ENCODE data around the gene NXPE3.

The NXPE3 gene

DNA sequence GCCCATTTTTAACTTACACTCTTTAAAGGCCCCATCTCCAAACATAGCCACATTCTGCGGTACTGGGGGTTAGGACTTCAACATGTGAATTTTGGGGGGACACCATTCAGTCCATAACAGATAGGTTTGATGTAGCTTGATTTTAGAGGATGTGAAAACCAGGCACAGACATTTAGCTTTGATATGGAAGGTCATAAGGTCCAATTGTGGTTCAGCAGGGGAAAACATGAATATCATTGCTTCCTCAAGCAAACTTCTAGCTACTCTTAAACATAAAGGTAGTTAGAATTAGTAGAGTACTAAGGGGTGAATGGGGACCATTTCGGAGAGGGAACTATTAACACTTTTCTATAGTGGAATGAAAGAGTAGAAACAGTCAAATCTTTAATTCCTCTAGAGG lies 56.7 kb downstream of the NXPE3 start:
- Histone ChIP-seq H3K27me3 (ENCODE audit: control insufficient read depth, insufficient read depth, low read length) (no peaks in the 10 kb centered on the region), H3K9me3 (ENCODE audit: control insufficient read depth, insufficient read depth, low read length) (no peaks in the 10 kb centered on the region), H3K4me1 (ENCODE audit: control insufficient read depth, insufficient read depth, low read length) (no peaks in the 10 kb centered on the region), H3K9ac (ENCODE audit: low read depth, low read length) (no peak overlapping the region), H3K4me3 (ENCODE audit: low read depth, low read length) (no peak overlapping the region), H3K36me3 (ENCODE audit: control insufficient read depth, insufficient read depth, low read length) (no peaks in the 10 kb centered on the region)

DNA sequence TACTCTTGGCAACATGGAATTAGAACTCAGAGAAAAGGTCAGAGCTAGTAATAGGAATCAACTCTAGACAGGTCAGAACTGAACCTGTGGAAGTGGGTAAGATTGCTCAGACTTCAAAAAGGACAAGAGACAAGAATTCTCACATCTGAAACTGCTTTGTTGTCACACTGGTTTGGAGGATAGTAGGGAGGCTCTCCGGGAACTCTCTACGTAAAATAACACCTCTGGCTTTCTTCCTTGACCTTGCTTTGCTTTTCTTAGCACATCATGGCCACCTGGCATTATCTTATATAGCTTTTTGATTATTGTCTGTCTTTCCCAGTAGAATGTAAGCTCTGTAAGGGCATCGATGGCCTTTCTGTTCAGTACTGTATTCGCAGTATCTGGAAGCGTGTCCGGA lies 57.1 kb downstream of the NXPE3 start:
- no peaks in the 10 kb centered on the region for H3K36me3 ChIP-seq (ENCODE audit: control insufficient read depth, insufficient read depth, low read length)
- H3K4me1 ChIP-seq (ENCODE audit: control insufficient read depth, insufficient read depth, low read length): no peaks in the 10 kb centered on the region
- no peaks in the 10 kb centered on the region for H3K27me3 ChIP-seq (ENCODE audit: control insufficient read depth, insufficient read depth, low read length)
- no peak overlapping the region for H3K4me3 ChIP-seq (ENCODE audit: low read depth, low read length)
- no peak overlapping the region for H3K9ac ChIP-seq (ENCODE audit: low read depth, low read length)
- H3K9me3 ChIP-seq (ENCODE audit: control insufficient read depth, insufficient read depth, low read length): no peaks in the 10 kb centered on the region

DNA sequence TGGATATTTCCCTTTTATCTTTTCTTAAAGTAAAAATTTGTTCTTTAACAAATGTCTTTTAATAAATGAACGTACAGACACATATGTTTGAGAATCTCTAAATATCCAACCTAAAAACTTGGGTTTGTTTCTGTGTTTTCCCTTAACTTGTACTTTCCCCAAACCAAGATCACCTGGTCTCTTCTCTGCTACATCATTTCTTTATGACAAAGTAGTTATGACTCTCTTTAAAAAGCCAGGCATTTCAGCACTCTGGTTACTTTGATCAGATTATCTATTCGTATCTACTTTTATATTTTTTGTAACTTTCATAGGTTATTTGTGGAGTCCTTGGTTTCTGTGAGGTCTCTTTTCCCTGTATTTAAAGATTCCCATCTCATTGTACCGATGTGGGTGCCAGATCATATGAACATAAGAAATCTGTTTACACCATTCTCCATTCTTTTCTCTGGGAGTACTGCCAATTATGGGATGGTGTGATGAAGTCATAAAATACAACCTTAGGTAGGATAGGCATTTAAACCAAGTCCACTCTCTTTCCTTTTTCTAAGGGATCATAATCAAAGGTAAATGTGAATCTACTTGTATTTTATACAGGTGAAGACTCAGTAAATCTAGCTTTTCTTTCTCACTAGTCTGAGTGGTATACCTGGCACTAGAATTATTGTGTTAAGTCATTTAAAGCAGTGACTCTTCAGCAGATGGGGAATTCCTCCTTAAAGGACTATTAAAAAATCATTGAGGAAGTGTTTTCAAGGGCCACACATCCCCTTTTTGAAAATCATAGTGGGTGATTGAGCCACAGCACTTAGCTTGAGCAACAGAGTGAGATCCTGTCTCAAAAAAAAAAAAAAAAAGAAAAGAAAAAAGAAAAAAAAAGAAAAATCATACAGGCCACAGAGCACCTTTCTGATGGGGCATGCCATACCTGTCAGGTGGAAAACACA lies 57.9 kb downstream of the NXPE3 start:
- Histone ChIP-seq H3K9me3 (ENCODE audit: control insufficient read depth, insufficient read depth, low read length) (no peaks in the 10 kb centered on the region), H3K4me3 (ENCODE audit: low read depth, low read length) (no peak overlapping the region), H3K36me3 (ENCODE audit: control insufficient read depth, insufficient read depth, low read length) (no peaks in the 10 kb centered on the region), H3K4me1 (ENCODE audit: control insufficient read depth, insufficient read depth, low read length) (peaks cover 4% of the 10 kb centered on the region), H3K9ac (ENCODE audit: low read depth, low read length) (no peak overlapping the region), H3K27me3 (ENCODE audit: control insufficient read depth, insufficient read depth, low read length) (no peaks in the 10 kb centered on the region)

DNA sequence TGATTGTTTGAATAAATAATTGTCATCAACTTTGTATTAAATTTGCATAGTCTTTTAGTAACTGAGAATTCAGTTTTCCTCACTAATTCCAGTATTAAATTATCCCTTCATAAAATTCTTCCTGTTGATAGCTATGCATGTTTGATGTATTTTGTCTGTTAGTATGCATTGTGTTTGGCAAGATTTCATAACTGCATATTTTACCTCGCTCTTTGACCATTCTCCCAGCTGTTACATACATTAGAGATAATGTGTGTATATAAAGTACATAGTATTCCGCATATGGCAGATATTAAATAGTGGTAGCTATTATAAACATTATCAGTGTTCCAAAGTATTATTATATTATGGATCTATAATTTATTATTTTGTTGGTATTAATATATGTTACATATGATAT lies 59.7 kb downstream of the NXPE3 start:
- Histone ChIP-seq H3K27me3 (ENCODE audit: control insufficient read depth, insufficient read depth, low read length) (no peaks in the 10 kb centered on the region), H3K9ac (ENCODE audit: low read depth, low read length) (no peak overlapping the region), H3K4me3 (ENCODE audit: low read depth, low read length) (no peak overlapping the region), H3K9me3 (ENCODE audit: control insufficient read depth, insufficient read depth, low read length) (no peaks in the 10 kb centered on the region), H3K4me1 (ENCODE audit: control insufficient read depth, insufficient read depth, low read length) (peaks cover 7% of the 10 kb centered on the region), H3K36me3 (ENCODE audit: control insufficient read depth, insufficient read depth, low read length) (no peaks in the 10 kb centered on the region)

DNA sequence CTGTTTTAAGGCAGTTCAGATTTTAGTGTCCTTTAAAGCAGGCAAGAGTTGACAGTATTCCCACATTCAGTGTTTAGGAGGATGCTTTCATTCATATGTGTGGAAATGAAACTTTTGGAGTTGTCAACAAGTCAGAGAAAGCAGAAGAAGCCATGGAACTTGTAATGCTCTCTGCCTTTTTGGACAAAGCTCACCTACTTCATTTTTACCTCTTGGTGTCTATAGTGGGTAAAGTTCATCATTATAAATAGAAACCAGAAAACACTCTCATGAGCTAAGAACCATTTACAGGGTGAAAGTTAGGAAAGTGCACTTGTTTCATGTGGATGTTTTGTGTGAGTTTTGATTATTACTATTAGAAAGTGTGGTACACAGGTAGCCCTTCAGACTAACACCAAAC lies 61.1 kb downstream of the NXPE3 start:
- Histone ChIP-seq H3K27me3 (ENCODE audit: control insufficient read depth, insufficient read depth, low read length) (no peaks in the 10 kb centered on the region), H3K9ac (ENCODE audit: low read depth, low read length) (no peak overlapping the region), H3K36me3 (ENCODE audit: control insufficient read depth, insufficient read depth, low read length) (no peaks in the 10 kb centered on the region), H3K4me3 (ENCODE audit: low read depth, low read length) (no peak overlapping the region), H3K9me3 (ENCODE audit: control insufficient read depth, insufficient read depth, low read length) (no peaks in the 10 kb centered on the region), H3K4me1 (ENCODE audit: control insufficient read depth, insufficient read depth, low read length) (peaks cover 7% of the 10 kb centered on the region)

DNA sequence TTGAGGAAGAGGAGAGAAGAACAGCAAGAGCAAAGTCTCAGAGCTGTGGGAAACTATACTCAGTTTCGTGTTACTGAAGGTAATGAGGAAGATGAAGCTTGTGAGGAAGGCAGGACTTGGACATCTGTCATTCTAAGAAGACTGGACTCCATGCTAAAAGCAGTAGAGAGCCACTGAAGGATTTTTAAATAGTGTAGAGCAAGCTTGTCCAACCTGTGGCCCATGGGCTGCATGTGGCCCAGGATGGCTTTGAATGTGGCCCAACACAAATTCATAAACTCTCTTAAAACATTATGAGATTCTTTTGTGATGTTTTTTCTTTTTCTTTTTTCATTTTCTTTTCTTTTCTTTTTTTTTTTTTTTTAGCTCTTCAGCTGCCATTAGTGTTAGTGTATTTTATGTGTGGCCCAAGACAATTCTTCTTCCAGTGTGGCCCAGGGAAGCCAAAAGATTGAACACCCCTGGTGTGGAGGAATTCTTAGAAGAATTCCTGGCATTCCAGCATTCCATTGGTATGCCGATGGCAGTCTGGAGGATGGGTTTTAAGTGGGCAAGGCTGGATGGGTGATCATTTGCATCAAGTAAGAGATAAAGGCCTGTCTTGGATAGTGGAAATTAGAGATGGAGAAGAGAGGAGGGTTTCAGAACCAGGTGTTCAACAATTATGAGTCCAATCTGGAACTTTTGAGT lies 63.4 kb downstream of the NXPE3 start:
- Histone ChIP-seq H3K36me3 (ENCODE audit: control insufficient read depth, insufficient read depth, low read length) (no peaks in the 10 kb centered on the region), H3K4me1 (ENCODE audit: control insufficient read depth, insufficient read depth, low read length) (peaks cover 7% of the 10 kb centered on the region), H3K9ac (ENCODE audit: low read depth, low read length) (no peak overlapping the region), H3K27me3 (ENCODE audit: control insufficient read depth, insufficient read depth, low read length) (no peaks in the 10 kb centered on the region), H3K4me3 (ENCODE audit: low read depth, low read length) (no peak overlapping the region), H3K9me3 (ENCODE audit: control insufficient read depth, insufficient read depth, low read length) (no peaks in the 10 kb centered on the region)

DNA sequence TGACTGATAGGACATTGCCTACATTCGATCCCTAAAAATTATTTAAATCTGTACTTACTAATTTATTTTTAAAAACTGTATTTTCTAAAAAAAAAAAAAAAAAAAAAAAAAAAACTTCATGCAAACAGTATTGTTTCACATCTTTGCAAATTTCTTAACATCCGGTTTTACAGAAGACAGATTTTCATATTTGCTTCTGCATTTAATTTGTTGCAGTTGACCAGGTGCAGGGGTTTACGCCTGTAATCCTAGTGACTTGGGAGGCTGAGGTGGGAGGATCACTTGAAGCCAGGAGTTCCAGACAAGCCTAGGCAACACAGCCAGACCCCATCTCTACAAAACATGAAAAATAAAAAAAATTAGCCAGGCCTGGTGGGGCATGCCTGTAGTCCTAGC lies 63.9 kb downstream of the NXPE3 start:
- Histone ChIP-seq H3K36me3 (ENCODE audit: control insufficient read depth, insufficient read depth, low read length) (no peaks in the 10 kb centered on the region), H3K9me3 (ENCODE audit: control insufficient read depth, insufficient read depth, low read length) (no peaks in the 10 kb centered on the region), H3K4me3 (ENCODE audit: low read depth, low read length) (no peak overlapping the region), H3K9ac (ENCODE audit: low read depth, low read length) (no peak overlapping the region), H3K4me1 (ENCODE audit: control insufficient read depth, insufficient read depth, low read length) (peaks cover 7% of the 10 kb centered on the region), H3K27me3 (ENCODE audit: control insufficient read depth, insufficient read depth, low read length) (no peaks in the 10 kb centered on the region)

DNA sequence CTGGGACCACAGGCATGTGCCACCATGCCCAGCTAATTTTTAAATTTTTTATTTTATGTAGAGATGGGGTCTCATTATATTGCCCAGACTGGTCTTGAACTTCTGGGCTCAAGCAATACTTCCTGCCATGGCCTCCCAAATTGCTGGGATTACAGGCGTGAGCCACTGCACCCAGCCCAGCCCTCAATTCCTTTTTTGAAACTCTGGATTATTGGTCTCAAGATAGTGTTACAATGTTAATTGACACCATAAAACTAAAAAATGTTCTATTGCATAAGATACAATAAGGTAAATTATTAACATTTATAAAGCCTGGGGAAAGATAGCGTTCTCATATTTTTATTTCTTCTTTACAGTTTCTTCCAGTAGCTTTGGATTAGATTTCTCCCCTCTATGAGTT lies 66.4 kb downstream of the NXPE3 start:
- no peaks in the 10 kb centered on the region for H3K36me3 ChIP-seq (ENCODE audit: control insufficient read depth, insufficient read depth, low read length)

DNA sequence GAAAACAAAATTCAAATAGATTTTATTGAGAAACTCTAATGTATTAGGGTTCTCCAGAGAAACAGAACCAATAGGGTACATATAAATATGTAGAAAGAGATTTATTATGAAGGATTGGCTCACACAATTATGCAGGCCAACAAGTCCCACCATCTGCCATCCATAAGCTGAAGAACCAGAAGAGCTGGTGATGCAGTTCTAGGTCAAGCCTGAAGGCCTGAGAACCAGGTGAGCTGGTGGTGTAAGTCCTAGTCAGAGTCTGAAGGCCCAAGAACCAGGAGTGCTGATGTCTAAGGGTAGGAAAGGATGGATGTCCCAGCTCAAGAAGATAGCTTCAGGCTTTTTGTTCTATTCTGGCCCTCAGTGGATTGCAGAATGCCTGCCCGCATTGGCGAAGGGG lies 67.7 kb downstream of the NXPE3 start:
- H3K27me3 ChIP-seq (ENCODE audit: control insufficient read depth, insufficient read depth, low read length): no peaks in the 10 kb centered on the region
- H3K36me3 ChIP-seq (ENCODE audit: control insufficient read depth, insufficient read depth, low read length): no peaks in the 10 kb centered on the region
- H3K4me3 ChIP-seq (ENCODE audit: low read depth, low read length): no peak overlapping the region
- peaks cover 11% of the 10 kb centered on the region for H3K4me1 ChIP-seq (ENCODE audit: control insufficient read depth, insufficient read depth, low read length)
- H3K9ac ChIP-seq (ENCODE audit: low read depth, low read length): no peak overlapping the region
- no peaks in the 10 kb centered on the region for H3K9me3 ChIP-seq (ENCODE audit: control insufficient read depth, insufficient read depth, low read length)

More for the DNA sequence above, 66.4 kb downstream of the NXPE3 start:
- Histone ChIP-seq H3K9me3 (ENCODE audit: control insufficient read depth, insufficient read depth, low read length) (no peaks in the 10 kb centered on the region), H3K27me3 (ENCODE audit: control insufficient read depth, insufficient read depth, low read length) (no peaks in the 10 kb centered on the region), H3K4me3 (ENCODE audit: low read depth, low read length) (no peak overlapping the region), H3K4me1 (ENCODE audit: control insufficient read depth, insufficient read depth, low read length) (peaks cover 13% of the 10 kb centered on the region), H3K9ac (ENCODE audit: low read depth, low read length) (no peak overlapping the region)

DNA sequence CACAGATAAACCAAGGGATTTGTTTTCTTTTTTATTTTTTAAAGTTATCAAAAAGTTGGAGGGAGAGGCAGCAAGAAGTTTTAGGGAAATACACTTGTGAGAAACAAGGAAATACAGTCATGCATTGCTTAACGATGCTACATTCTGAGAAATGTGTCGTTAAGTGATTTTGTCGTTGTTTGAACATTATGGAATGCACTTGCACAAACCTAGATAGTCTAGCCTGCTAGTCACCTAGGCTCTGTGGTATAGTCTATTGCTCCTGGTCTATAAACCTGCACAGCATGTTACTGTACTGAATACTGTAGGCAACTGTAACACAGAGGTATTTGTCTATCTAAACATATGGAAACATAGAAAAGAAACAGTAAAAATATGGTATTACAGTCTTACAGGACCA lies 68.3 kb downstream of the NXPE3 start:
- Histone ChIP-seq H3K4me1 (ENCODE audit: control insufficient read depth, insufficient read depth, low read length) (peaks cover 5% of the 10 kb centered on the region), H3K4me3 (ENCODE audit: low read depth, low read length) (no peak overlapping the region), H3K27me3 (ENCODE audit: control insufficient read depth, insufficient read depth, low read length) (no peaks in the 10 kb centered on the region), H3K9me3 (ENCODE audit: control insufficient read depth, insufficient read depth, low read length) (no peaks in the 10 kb centered on the region), H3K9ac (ENCODE audit: low read depth, low read length) (no peak overlapping the region), H3K36me3 (ENCODE audit: control insufficient read depth, insufficient read depth, low read length) (no peaks in the 10 kb centered on the region)

DNA sequence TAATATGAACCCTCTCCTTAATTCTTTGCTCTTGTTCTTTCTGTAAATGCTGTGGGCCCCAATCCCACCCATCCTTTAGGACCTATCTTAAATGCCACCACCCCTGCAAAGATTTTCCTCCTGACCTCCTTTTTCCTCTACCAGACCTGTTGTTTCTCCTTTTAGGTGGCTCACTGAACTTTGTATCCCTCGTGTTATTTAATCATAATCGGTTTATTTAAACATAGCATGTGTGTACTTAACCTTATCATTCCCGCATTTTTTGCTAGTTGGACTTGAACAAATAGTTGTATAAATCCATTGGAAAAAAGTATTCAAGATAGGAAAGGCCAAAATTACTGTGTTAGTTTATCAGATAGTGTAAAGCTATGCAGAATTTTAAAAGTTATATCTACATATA lies 69.3 kb downstream of the NXPE3 start:
- H3K36me3 ChIP-seq (ENCODE audit: control insufficient read depth, insufficient read depth, low read length): peaks cover 5% of the 10 kb centered on the region
- H3K4me1 ChIP-seq (ENCODE audit: control insufficient read depth, insufficient read depth, low read length): peaks cover 5% of the 10 kb centered on the region
- H3K4me3 ChIP-seq (ENCODE audit: low read depth, low read length): no peak overlapping the region
- no peaks in the 10 kb centered on the region for H3K9me3 ChIP-seq (ENCODE audit: control insufficient read depth, insufficient read depth, low read length)
- H3K9ac ChIP-seq (ENCODE audit: low read depth, low read length): no peak overlapping the region
- no peaks in the 10 kb centered on the region for H3K27me3 ChIP-seq (ENCODE audit: control insufficient read depth, insufficient read depth, low read length)
